OCI-LY3 (cell line): Measurements from ENCODE around the gene RPL14.

Experiments
- H2AFZ ChIP-seq: fragments of 200-600, 300-600 bp; shearing (Covaris generic); 2 replicates; pipeline ENCODE4 v1.6.0; 2014; ENCODE audit warnings: antibody characterized with exemption, low read depth, low read length
- H3K27ac ChIP-seq: fragments of 200-600, 300-600 bp; sonication (generic); 2 replicates; pipeline ENCODE4 v1.5.1; 2014; ENCODE audit warnings: mild to moderate bottlenecking, low read length, moderate library complexity, mixed read lengths
- H3K27me3 ChIP-seq: fragments of 200-600, 300-600 bp; sonication (generic); 2 replicates; pipeline ENCODE4 v1.6.1; 2014; ENCODE audit warnings: low read depth, low read length, mixed read lengths
- H3K36me3 ChIP-seq: fragments of 200-600, 300-600 bp; sonication (generic); replicated peaks from 2 replicates; pipeline ENCODE3; 2014; ENCODE audit warnings: low read depth, low read length, mixed read lengths
- H3K4me1 ChIP-seq: fragments of 300-600, 200-600 bp; sonication (generic); 2 replicates; pipeline ENCODE4 v1.6.1; 2014; ENCODE audit warnings: low read length, mixed read lengths
- H3K4me2 ChIP-seq: fragments of 200-600, 300-600 bp; sonication (generic); 2 replicates; pipeline ENCODE4 v1.6.1; 2014; ENCODE audit warnings: low read length, mixed read lengths
- H3K4me3 ChIP-seq: fragments of 300-600, 200-600 bp; sonication (generic); 2 replicates; pipeline ENCODE4 v1.5.1; 2014; ENCODE audit warnings: antibody characterized with exemption, mild to moderate bottlenecking, low read length, moderate library complexity
- H3K79me2 ChIP-seq: fragments of 300-600, 200-600 bp; shearing (Covaris generic); 2 replicates; pipeline ENCODE4 v1.6.1; 2014; ENCODE audit warnings: mild to moderate bottlenecking, low read length, mixed read lengths
- H3K9ac ChIP-seq: fragments of 300-600, 200-600 bp; shearing (Covaris generic); 2 replicates; pipeline ENCODE4 v1.6.0; 2014; ENCODE audit warnings: mild to moderate bottlenecking, low read length, moderate library complexity
- H3K9me3 ChIP-seq: fragments of 200-600, 300-600 bp; shearing (Covaris generic); 2 replicates; pipeline ENCODE4 v1.6.1; 2014; ENCODE audit warnings: low read length, mixed read lengths; ENCODE audit not compliant: insufficient read depth
- H4K20me1 ChIP-seq: fragments of 200-600, 300-600 bp; sonication (generic); 2 replicates; pipeline ENCODE4 v1.6.1; 2016; ENCODE audit warnings: low read length, mixed read lengths; ENCODE audit not compliant: insufficient read depth
- EZH2phosphoT487 ChIP-seq: fragments of 200-600 bp; shearing (Covaris generic); IDR thresholded peaks from 2 replicates; pipeline ENCODE4 v1.6.1; 2018; ENCODE audit warnings: antibody characterized with exemption, mixed run types, low read depth
- TF ChIP-seq, protein P1 (sequence below): fragments of 200-600, 300-600 bp; sonication (generic); IDR thresholded peaks from 2 replicates; pipeline ENCODE4 v1.5.1; 2014; ENCODE audit warnings: antibody characterized with exemption, low read length, low read depth

Gene RPL14

DNA sequence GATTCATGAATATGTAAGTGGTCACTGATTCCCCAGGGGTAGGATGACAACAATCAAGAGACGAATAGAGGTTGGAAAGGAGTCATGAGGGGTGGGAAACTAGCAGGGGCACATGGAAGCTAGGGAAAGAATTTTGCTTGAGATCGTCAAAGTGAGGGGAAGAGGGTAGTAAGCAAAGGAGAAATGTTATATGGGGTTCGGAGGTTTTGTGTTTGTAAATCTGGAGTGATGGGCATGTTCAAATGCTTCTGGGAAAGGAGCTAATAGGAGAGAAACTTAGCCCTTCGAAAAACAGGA is 7.9 kb downstream of the RPL14 start:
- Histone ChIP-seq H3K27me3 (no peaks in the 10 kb centered on the region), H4K20me1 (0 out of 2 replicates have a peak, but pooled peaks cover 4% of the 10 kb centered on the region), H3K4me3 (no peak overlapping the region), H3K4me2 (no peak overlapping the region), H3K27ac (no peak overlapping the region), H2AFZ (no peak overlapping the region), H3K36me3 (peaks cover 59% of the 10 kb centered on the region), H3K9ac (no peak overlapping the region), H3K79me2 (peaks cover 6% of the 10 kb centered on the region), H3K9me3 (no peaks in the 10 kb centered on the region), H3K4me1 (no peaks in the 10 kb centered on the region)
- TF ChIP-seq EZH2phosphoT487, result no peak
- TF ChIP-seq, protein P1, sequence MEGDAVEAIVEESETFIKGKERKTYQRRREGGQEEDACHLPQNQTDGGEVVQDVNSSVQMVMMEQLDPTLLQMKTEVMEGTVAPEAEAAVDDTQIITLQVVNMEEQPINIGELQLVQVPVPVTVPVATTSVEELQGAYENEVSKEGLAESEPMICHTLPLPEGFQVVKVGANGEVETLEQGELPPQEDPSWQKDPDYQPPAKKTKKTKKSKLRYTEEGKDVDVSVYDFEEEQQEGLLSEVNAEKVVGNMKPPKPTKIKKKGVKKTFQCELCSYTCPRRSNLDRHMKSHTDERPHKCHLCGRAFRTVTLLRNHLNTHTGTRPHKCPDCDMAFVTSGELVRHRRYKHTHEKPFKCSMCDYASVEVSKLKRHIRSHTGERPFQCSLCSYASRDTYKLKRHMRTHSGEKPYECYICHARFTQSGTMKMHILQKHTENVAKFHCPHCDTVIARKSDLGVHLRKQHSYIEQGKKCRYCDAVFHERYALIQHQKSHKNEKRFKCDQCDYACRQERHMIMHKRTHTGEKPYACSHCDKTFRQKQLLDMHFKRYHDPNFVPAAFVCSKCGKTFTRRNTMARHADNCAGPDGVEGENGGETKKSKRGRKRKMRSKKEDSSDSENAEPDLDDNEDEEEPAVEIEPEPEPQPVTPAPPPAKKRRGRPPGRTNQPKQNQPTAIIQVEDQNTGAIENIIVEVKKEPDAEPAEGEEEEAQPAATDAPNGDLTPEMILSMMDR, result no peak

DNA sequence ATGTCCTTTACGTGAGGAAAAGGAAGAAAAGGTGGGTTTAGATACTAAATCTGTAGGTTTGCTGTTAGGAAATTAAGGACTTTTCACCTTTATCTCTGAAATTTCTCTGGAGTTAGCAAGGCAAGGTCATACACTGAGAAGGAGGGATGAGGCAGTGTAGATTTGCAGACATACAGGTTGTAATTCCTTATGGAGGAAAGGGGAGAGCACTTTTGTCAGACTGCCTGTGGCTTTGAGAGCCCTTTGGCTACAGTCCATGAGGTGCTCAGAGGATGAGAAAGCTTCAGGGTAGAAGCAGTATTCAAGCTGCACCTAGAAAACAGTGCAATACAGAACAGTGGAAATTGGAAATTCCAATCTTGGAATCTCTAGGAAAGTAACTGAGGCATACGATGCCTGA is 8.3 kb downstream of the RPL14 start:
- no peak overlapping the region for H3K9ac ChIP-seq
- H3K9me3 ChIP-seq, result no peaks in the 10 kb centered on the region
- H3K4me2 ChIP-seq, result no peak overlapping the region
- no peaks in the 10 kb centered on the region for H3K4me1 ChIP-seq
- H3K36me3 ChIP-seq, result peaks cover 55% of the 10 kb centered on the region
- no peak overlapping the region for H3K27ac ChIP-seq
- TF ChIP-seq, protein P1, result no peak
- TF ChIP-seq EZH2phosphoT487, result no peak
- H3K4me3 ChIP-seq, result no peak overlapping the region
- no peak overlapping the region for H2AFZ ChIP-seq
- 0 out of 2 replicates have a peak, but pooled peaks cover under 1% of the 10 kb centered on the region for H4K20me1 ChIP-seq
- H3K79me2 ChIP-seq, result peaks cover 2% of the 10 kb centered on the region; the same call in 1 of the 2 replicates
- no peaks in the 10 kb centered on the region for H3K27me3 ChIP-seq

DNA sequence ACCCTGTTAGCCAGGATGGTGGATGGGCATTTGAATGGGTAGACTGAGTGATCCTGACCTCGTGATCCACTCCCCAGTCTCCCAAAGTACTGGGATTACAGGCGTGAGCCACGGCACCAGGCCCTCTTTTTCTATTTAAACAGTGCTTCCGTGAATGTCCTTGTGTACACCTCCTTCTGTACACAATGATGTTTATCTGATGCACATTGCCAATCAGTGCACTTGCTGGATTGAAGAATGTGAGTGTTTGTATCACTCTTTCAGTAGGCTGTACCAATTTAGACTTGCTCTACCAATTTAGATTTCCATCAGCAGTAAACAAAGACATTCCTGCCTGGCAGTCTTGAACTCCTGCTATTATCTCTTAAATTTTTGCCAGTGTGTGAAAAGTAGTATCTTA is 10.9 kb downstream of the RPL14 start:
- Histone ChIP-seq H3K4me2 (no peak overlapping the region), H3K9me3 (no peaks in the 10 kb centered on the region), H3K79me2 (no peaks in the 10 kb centered on the region), H2AFZ (no peak overlapping the region), H3K9ac (no peak overlapping the region), H3K4me1 (no peaks in the 10 kb centered on the region), H4K20me1 (no peaks in the 10 kb centered on the region), H3K27me3 (no peaks in the 10 kb centered on the region), H3K4me3 (no peak overlapping the region), H3K27ac (no peak overlapping the region), H3K36me3 (peaks cover 42% of the 10 kb centered on the region)
- TF ChIP-seq, protein P1, result no peak
- TF ChIP-seq EZH2phosphoT487, result no peak

DNA sequence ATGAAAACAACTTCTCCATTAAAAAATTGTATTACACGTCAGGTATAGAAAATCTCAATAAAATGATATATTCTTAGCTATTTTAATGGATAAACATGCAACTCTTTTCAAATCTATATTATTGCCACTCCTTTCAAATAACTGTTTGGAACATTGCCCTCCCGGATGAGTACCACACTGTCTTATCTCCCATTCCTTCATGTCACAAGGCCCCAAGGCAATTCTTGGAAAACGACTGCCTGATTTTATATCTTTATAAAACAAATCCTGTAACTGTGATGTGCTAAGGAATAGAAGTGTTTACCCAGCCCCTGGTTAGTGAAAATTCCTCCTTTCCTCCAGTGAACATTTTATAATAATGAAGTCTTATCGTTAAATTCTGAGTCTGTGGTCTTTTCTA is 13.6 kb downstream of the RPL14 start:
- no peak overlapping the region for H3K9ac ChIP-seq
- TF ChIP-seq EZH2phosphoT487, result no peak
- TF ChIP-seq, protein P1, result no peak
- H3K79me2 ChIP-seq, result no peaks in the 10 kb centered on the region
- H3K27ac ChIP-seq, result no peak overlapping the region
- H3K36me3 ChIP-seq, result peaks cover 17% of the 10 kb centered on the region
- no peak overlapping the region for H3K4me2 ChIP-seq
- H4K20me1 ChIP-seq, result no peaks in the 10 kb centered on the region
- H3K9me3 ChIP-seq, result no peaks in the 10 kb centered on the region
- no peaks in the 10 kb centered on the region for H3K4me1 ChIP-seq
- H3K4me3 ChIP-seq, result no peak overlapping the region
- H3K27me3 ChIP-seq, result no peaks in the 10 kb centered on the region
- no peak overlapping the region for H2AFZ ChIP-seq
